GM18909 (cell line): ENCODE data around the gene PRCD.

Source experiments
- ATAC-seq: cut with Tn5 transposase; IDR thresholded peaks from one replicate; pipeline ENCODE4 v1.9.1; 2021; ENCODE audit warnings: mild to moderate bottlenecking; ENCODE audit not compliant: unreplicated experiment, poor library complexity

PRCD gene

GRCh38 chr17:76585649-76586593 lies 46.1 kb downstream of the PRCD start, which contains the start of gene ST6GALNAC2:
ST6GALNAC2 (minus strand) TSS chr17:76585860; CDS start chr17:76585808, 52 bp downstream.
- ATAC-seq, result no peak

DNA sequence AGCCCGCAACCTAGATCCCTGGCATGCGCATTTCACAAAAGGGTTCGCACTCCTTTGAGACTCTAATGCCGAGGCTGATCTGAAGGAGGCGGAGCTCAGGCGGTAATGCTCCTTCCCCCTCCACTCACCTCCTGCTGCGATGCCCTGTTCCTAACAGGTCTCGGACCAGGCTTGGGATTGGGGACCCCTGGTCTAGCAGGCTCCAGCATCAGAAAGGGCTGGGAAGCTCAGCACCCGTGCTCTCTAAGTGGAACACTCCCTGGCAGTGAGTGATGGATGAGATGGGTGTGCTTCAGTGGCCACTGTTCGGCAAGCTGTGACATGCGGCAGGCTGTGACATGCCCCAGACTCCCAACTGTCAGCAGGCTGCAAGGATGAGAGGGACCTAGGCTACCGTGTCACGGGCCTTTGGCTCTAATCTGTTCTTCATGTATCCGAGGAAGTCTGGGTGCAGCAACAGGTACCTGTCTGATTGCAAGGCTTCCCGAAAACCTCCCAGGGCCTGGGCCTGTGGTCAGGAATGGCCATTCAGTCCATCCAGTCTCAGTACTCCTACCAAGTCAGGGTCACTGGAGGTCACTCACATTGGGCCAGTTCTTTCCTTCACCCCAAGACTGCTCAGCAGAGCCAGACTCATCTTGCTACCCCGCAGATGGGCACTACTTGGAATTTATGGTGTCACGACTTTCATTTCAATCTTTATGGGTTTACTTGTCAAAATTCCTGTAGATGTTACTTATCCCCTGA lies 47.1 kb downstream of the PRCD start:
- ATAC-seq, result no peak

- ATAC-seq, result no peak
These were observed 48.3 kb downstream of the PRCD start for GRCh38 chr17:76588182-76588581.

- ATAC-seq, result no peak
These were observed 53.6 kb downstream of the PRCD start for GRCh38 chr17:76593384-76593826.

DNA sequence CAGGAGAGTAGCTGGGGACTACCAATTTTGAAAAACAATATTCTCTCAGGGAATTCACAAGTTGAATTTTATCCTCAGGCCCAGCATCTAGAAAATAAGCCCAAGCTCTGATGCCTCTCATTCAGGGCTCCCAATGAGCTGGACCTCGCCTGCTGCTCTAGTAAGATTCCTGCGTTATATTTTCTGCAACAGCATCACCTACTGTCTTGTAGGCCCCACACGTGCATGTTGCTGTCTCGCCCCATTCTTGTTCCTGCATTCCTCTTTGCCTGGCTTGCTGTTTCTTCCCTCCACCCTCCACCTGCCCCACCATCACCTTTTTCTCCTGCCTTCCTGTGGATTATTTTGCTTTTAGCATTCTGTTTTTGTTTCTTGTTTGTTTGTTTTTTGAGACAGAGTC lies 54.1 kb downstream of the PRCD start:
- no peak for ATAC-seq

GRCh38 chr17:76594690-76595089 lies 54.8 kb downstream of the PRCD start:
- ATAC-seq, result no peak
